Measurements from ENCODE around the gene ATOH8. TPM values are rescaled to one million over a fixed set of nuclear protein-coding genes. Genes with fewer than 3 reads are reported as not detected.

The ATOH8 gene
- total RNA-seq, 2 donors from 2014 or later = not detected

- H3K4me1 Mint-ChIP-seq (ENCODE audit: low read depth in 2 of 2) = peaks cover 5 to 8% of the 10 kb centered on the region in 2 donors
- peaks cover 10 to 15% of the 10 kb centered on the region in 2 donors for H3K27me3 Mint-ChIP-seq
- no peak for ATAC-seq
- no peak overlapping the region for H3K27ac Mint-ChIP-seq
- H3K9me3 Mint-ChIP-seq = no peaks in the 10 kb centered on the region
- no peak for DNase-seq (ENCODE audit: low spot score)
- H3K36me3 Mint-ChIP-seq = no peaks in the 10 kb centered on the region
- no peak overlapping the region for H3K4me3 Mint-ChIP-seq
These were observed 36.2 kb downstream of the ATOH8 start for GRCh38 chr2:85790032-85790431.

GRCh38 chr2:85790499-85791188 is 36.9 kb downstream of the ATOH8 start:
- no peak for ATAC-seq
- no peak for DNase-seq (ENCODE audit: low spot score)
- peaks cover 10 to 13% of the 10 kb centered on the region in 2 donors for H3K27me3 Mint-ChIP-seq
- peaks cover under 1 to 2% of the 10 kb centered on the region in 2 donors for H3K4me1 Mint-ChIP-seq (ENCODE audit: low read depth in 2 of 2)
- no peaks in the 10 kb centered on the region for H3K9me3 Mint-ChIP-seq
- H3K27ac Mint-ChIP-seq = no peak overlapping the region
- no peaks in the 10 kb centered on the region for H3K36me3 Mint-ChIP-seq
- H3K4me3 Mint-ChIP-seq = no peak overlapping the region

DNA sequence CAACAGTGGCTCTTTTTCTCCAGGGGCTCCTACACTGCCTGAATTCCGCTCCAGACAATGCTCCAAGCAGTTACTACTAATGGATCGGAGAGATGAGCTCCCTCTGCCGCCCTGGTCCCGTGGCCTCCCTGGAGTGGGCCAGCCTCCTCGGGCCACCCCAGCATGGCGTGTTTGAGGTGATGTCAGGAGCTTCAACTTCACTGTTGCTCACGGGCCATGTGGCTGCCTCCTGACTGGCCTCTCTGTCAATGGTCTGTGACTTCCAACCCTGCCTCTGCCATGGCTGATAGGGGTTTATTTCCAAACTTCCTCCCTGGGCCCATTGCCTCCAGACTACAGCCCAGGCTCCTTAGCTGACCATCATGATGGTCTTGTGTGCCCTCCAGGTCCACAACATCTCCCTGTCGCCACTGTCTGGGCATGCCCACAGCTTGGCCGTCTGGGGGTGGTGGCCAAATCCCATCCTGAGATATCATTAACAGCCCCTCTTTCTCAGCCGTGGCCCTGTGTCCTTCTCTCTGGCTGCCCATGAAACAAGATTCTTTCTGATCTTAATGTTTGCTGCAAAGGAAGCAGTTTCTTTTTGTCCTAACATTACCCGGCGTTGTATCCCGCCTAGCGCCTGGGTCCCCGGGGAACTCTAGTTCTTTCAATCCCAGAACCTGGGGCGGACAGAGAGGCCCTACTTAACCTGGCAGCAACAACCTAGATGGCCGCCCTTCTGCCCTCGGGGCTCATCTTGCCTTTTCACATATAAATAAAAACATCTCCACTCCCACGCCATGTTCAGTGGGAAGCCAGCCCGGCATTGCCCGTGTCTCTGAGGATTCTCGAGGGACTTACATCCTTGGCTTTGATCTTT is 38.1 kb downstream of the ATOH8 start:
- H3K36me3 Mint-ChIP-seq = no peaks in the 10 kb centered on the region
- ATAC-seq (no peak), DNase-seq (ENCODE audit: low spot score) (no peak)
- no peaks in the 10 kb centered on the region for H3K9me3 Mint-ChIP-seq
- no peak overlapping the region for H3K27ac Mint-ChIP-seq
- no peaks in the 10 kb centered on the region for H3K4me1 Mint-ChIP-seq (ENCODE audit: low read depth in 2 of 2)
- H3K27me3 Mint-ChIP-seq = peaks cover 9 to 10% of the 10 kb centered on the region in 2 donors
- H3K4me3 Mint-ChIP-seq = no peak overlapping the region

DNA sequence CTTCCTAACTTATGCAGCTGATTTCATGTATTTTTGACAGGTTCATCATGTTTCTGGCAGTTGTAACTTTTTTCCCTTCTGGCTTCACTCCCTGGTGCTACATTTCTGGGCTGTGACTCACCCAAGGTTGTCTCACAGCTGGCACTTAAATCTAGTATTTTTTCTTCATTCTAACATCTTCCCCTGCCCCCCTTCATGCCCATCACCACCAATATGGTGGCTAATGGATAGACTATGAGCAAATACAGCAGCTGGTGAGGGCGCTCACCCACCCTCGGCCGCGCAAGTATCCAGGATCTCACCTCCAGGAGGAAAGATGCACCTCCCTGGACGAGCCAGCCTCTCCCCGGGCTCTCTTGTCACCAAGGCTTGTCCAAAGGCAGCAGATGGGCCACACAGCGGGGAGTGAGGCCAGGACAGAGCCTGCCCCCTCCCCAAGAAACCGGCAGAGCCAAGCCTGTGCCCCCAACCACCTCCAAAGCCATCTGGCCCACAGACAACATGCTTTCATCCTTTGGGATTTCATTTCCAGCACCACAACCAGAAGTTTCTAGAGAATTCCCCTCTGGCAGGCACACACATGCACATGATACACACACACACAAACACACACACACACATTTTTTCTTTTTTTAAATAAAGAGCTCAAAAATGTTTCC is 39.1 kb downstream of the ATOH8 start:
- no peaks in the 10 kb centered on the region for H3K4me1 Mint-ChIP-seq (ENCODE audit: low read depth in 2 of 2)
- no peak for DNase-seq (ENCODE audit: low spot score)

GRCh38 chr2:85793584-85793983 is 39.8 kb downstream of the ATOH8 start:
- no peak overlapping the region for H3K27ac Mint-ChIP-seq

More for the DNA sequence above, 39.1 kb downstream of the ATOH8 start:
- Mint-ChIP-seq H3K9me3 (no peaks in the 10 kb centered on the region), H3K4me3 (no peak overlapping the region), H3K36me3 (no peaks in the 10 kb centered on the region), H3K27me3 (peaks cover 16 to 19% of the 10 kb centered on the region in 2 donors), H3K27ac (no peak overlapping the region)
- ATAC-seq = no peak

DNA sequence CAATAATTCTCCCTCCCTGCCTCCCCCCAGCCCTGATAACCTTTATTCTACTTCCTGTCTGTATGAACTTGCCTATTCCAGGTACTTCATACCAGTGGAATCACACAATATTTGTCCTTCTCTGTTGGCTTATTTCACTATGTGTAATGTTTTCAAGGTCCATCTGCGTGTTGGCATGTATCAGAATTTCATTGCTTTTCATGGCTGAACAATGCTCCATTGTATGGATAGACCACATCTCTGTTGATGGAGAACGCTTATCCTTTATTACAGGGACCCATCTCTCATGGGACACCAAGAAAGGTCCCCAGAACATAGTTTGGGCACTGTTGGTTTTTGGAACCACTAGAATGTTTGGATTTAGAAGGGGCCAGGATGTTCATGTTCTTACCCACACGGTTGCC is 40.2 kb downstream of the ATOH8 start:
- H3K9me3 Mint-ChIP-seq = no peaks in the 10 kb centered on the region
- H3K4me1 Mint-ChIP-seq (ENCODE audit: low read depth in 2 of 2) = no peaks in the 10 kb centered on the region
- no peak overlapping the region for H3K27ac Mint-ChIP-seq
- H3K36me3 Mint-ChIP-seq = no peaks in the 10 kb centered on the region
- DNase-seq (ENCODE audit: low spot score) = no peak
- H3K27me3 Mint-ChIP-seq = peaks cover 18 to 30% of the 10 kb centered on the region in 2 donors
- H3K4me3 Mint-ChIP-seq = no peak overlapping the region
- ATAC-seq = no peak

More at GRCh38 chr2:85793584-85793983, 39.8 kb downstream of the ATOH8 start:
- Mint-ChIP-seq H3K4me1 (ENCODE audit: low read depth in 2 of 2) (no peaks in the 10 kb centered on the region), H3K36me3 (no peaks in the 10 kb centered on the region), H3K4me3 (no peak overlapping the region), H3K27me3 (peaks cover 18 to 26% of the 10 kb centered on the region in 2 donors), H3K9me3 (no peaks in the 10 kb centered on the region)
- ATAC-seq (no peak), DNase-seq (ENCODE audit: low spot score) (no peak)

- Mint-ChIP-seq H3K4me1 (ENCODE audit: low read depth in 2 of 2) (no peaks in the 10 kb centered on the region), H3K27ac (no peak overlapping the region), H3K9me3 (no peaks in the 10 kb centered on the region), H3K27me3 (peaks cover 16 to 33% of the 10 kb centered on the region in 2 donors), H3K4me3 (no peak overlapping the region), H3K36me3 (no peaks in the 10 kb centered on the region)
- DNase-seq (ENCODE audit: low spot score) (no peak), ATAC-seq (no peak)
These were observed 40.8 kb downstream of the ATOH8 start for GRCh38 chr2:85794491-85795121.

GRCh38 chr2:85795331-85796045 is 41.7 kb downstream of the ATOH8 start:
- no peaks in the 10 kb centered on the region for H3K9me3 Mint-ChIP-seq
- H3K36me3 Mint-ChIP-seq = no peaks in the 10 kb centered on the region
- no peak for DNase-seq (ENCODE audit: low spot score)
- ATAC-seq = no peak
- H3K4me3 Mint-ChIP-seq = no peak overlapping the region
- no peaks in the 10 kb centered on the region for H3K4me1 Mint-ChIP-seq (ENCODE audit: low read depth in 2 of 2)
- no peak overlapping the region for H3K27ac Mint-ChIP-seq
- H3K27me3 Mint-ChIP-seq = peaks cover 18 to 42% of the 10 kb centered on the region in 2 donors

DNA sequence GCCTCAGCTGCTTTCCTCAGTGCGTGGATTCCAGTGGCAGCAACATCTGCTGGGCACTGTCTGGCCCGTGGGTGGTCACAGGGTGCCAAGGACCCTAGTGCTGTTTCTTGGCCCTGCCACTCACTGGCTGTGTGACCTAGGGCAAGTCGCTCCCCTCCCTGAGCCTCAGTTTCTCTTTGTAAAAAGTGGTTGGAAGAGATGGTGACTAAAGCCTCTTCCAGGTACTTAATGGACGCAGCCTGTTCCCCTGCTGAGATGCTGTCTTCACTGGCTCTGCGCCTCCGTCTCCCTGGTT is 42.2 kb downstream of the ATOH8 start:
- ATAC-seq (no peak), DNase-seq (ENCODE audit: low spot score) (peak; percentile 25)
- no peaks in the 10 kb centered on the region for H3K36me3 Mint-ChIP-seq
- H3K27ac Mint-ChIP-seq = no peak overlapping the region
- no peaks in the 10 kb centered on the region for H3K9me3 Mint-ChIP-seq
- peaks cover 20 to 42% of the 10 kb centered on the region in 2 donors for H3K27me3 Mint-ChIP-seq
- H3K4me1 Mint-ChIP-seq (ENCODE audit: low read depth in 2 of 2) = no peaks in the 10 kb centered on the region
- no peak overlapping the region for H3K4me3 Mint-ChIP-seq

GRCh38 chr2:85796341-85797262 is 42.8 kb downstream of the ATOH8 start:
- Mint-ChIP-seq H3K4me3 (no peak overlapping the region), H3K9me3 (no peaks in the 10 kb centered on the region), H3K36me3 (no peaks in the 10 kb centered on the region), H3K27ac (no peak overlapping the region), H3K4me1 (ENCODE audit: low read depth in 2 of 2) (no peaks in the 10 kb centered on the region), H3K27me3 (peaks cover 20 to 42% of the 10 kb centered on the region in 2 donors)
- ATAC-seq = no peak
- DNase-seq (ENCODE audit: low spot score) = peak; percentile 51

DNA sequence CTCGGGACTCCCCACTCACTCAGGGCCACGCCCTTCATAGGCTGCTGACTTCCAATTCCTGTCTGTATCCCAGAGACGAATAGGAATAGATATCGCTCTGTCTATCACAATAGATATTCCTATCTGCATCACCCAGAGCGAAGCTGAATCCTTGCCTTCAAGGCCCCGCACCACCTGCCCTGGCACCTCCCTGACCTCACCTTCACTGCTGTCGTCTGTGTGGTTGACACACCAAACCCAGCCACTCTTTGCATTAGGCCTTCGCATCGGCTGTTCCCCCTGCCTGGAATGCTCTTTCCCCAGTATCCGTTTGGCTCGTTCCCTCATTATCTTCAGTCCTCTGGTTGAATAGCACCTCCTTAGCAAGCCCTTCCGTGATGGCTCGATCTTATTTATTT is 43.5 kb downstream of the ATOH8 start:
- no peak for DNase-seq (ENCODE audit: low spot score)
- Mint-ChIP-seq H3K4me1 (ENCODE audit: low read depth in 2 of 2) (no peaks in the 10 kb centered on the region), H3K4me3 (no peak overlapping the region), H3K27me3 (peaks cover 20 to 40% of the 10 kb centered on the region in 2 donors), H3K36me3 (no peaks in the 10 kb centered on the region), H3K9me3 (no peaks in the 10 kb centered on the region), H3K27ac (no peak overlapping the region)
- ATAC-seq = no peak

- Mint-ChIP-seq H3K4me3 (no peak overlapping the region), H3K27ac (no peak overlapping the region), H3K27me3 (peaks cover 15 to 34% of the 10 kb centered on the region in 2 donors), H3K9me3 (no peaks in the 10 kb centered on the region), H3K36me3 (no peaks in the 10 kb centered on the region), H3K4me1 (ENCODE audit: low read depth in 2 of 2) (no peaks in the 10 kb centered on the region)
- ATAC-seq (no peak), DNase-seq (ENCODE audit: low spot score) (no peak)
These were observed 44.1 kb downstream of the ATOH8 start for GRCh38 chr2:85797921-85798320.

All from natural killer cell treated with Interleukin-12 subunit alpha and Interleukin-12 subunit beta and Interleukin-15 and Interleukin-18, amount 100 ng/mL, for 72 hours (primary cell).